B cell (primary cell): ENCODE results near the gene EFCAB3. TPM values are rescaled to one million over a fixed set of nuclear protein-coding genes. Genes with fewer than 3 reads are reported as not detected.

ENCODE experiments used
- ATAC-seq: fragments of 200-7000 bp; cut with Tn5 transposase; one replicate; pipeline ENCODE4 v1.10.0; 2021; ENCODE audit warnings: low read depth, mild to moderate bottlenecking, moderate number of reproducible peaks, moderate library complexity
- CTCF ChIA-PET: fragments of 350-600 bp; sonication (Branson Sonifier 250); formaldehyde crosslinking; loops from one replicate; lab custom pipeline; 2021; ENCODE audit warnings: antibody characterized with exemption, inconsistent platforms; lab: Charles Lee
- POLR2A ChIA-PET: fragments of 350-600 bp; sonication (Branson Sonifier 250); formaldehyde crosslinking; loops from one replicate; lab custom pipeline; 2021; ENCODE audit warnings: antibody characterized with exemption; lab: Charles Lee
- DNase-seq: peaks from one replicate; pipeline ENCODE4 v3.0.0; 2013
- H2AFZ ChIP-seq: 2 replicates; pipeline ENCODE4 v1.6.1; 2012; ENCODE audit warnings: mild to moderate bottlenecking, low read depth, low read length; ENCODE audit not compliant: insufficient read depth, poor library complexity, severe bottlenecking
- H3K27ac ChIP-seq, 2 donors: 1 replicate in 1 of 2; 2 replicates in 1 of 2; pipeline ENCODE4 v1.5.1; 2012 to 2013; ENCODE audit warnings: low read length in 2 of 2, mild to moderate bottlenecking in 2 of 2, moderate library complexity in 1 of 2
- H3K27me3 ChIP-seq, 4 experiments: fragments of 200-600 bp in 1 of 4; sonication (generic) in 1 of 4; replicated peaks in 1 of 4; 1 replicate in 2 of 4; 2 replicates in 2 of 4; pipeline versions ENCODE4 v1.6.1 to v1.7.0; 2013 to 2016; ENCODE audit warnings: low read length in 3 of 4, mild to moderate bottlenecking in 2 of 4, mixed read lengths in 1 of 4, moderate library complexity in 1 of 4; ENCODE audit not compliant: insufficient read depth in 4 of 4, control insufficient read depth in 3 of 4; ENCODE audit errors: control extremely low read depth in 1 of 4
- H3K36me3 ChIP-seq, 2 experiments: replicated peaks in 1 of 2; 1 replicate in 1 of 2; 2 replicates in 1 of 2; pipeline versions ENCODE4 v1.6.1 to v1.7.1; 2013; ENCODE audit warnings: low read length in 1 of 2; ENCODE audit not compliant: insufficient read depth in 2 of 2, control insufficient read depth in 1 of 2; ENCODE audit errors: control extremely low read depth in 1 of 2, extremely low read depth in 1 of 2
- H3K4me1 ChIP-seq, 2 donors: fragments of 200-600 bp in 1 of 2; sonication (generic) in 1 of 2; 1 replicate in 1 of 2; 2 replicates in 1 of 2; pipeline versions ENCODE4 v1.5.1 to v1.6.1; 2013 to 2017; ENCODE audit warnings: low read length in 2 of 2; ENCODE audit not compliant: control insufficient read depth in 2 of 2, insufficient read depth in 2 of 2
- H3K4me2 ChIP-seq: replicated peaks from 2 replicates; pipeline ENCODE3; 2012; ENCODE audit warnings: mild to moderate bottlenecking, low read depth, low read length; ENCODE audit not compliant: poor library complexity, severe bottlenecking
- H3K4me3 ChIP-seq, 5 experiments: fragments of 200-600 bp in 1 of 5; sonication (generic) in 1 of 5; 1 replicate in 3 of 5; 2 replicates in 2 of 5; pipeline versions ENCODE4 v1.5.1 to v1.7.0; 2011 to 2016; ENCODE audit warnings: low read length in 4 of 5, mild to moderate bottlenecking in 4 of 5, low read depth in 2 of 5, control low read depth in 1 of 5, moderate library complexity in 1 of 5; ENCODE audit not compliant: insufficient read depth in 1 of 5; ENCODE audit errors: control extremely low read depth in 1 of 5, extremely low read depth in 1 of 5
- H3K79me2 ChIP-seq: fragments of 200-600 bp; sonication (generic); one replicate; pipeline ENCODE4 v1.6.0; 2016; ENCODE audit warnings: low read length; ENCODE audit not compliant: control insufficient read depth, insufficient read depth
- H3K9ac ChIP-seq: fragments of 200-600 bp; sonication (generic); 2 replicates; pipeline ENCODE4 v1.6.1; 2017; ENCODE audit warnings: mild to moderate bottlenecking, low read length, moderate library complexity
- H3K9me3 ChIP-seq, 3 donors: one replicate each; pipeline versions ENCODE4 v1.6.1 to v1.7.1; 2013; ENCODE audit warnings: low read length in 2 of 3; ENCODE audit not compliant: control insufficient read depth in 2 of 3, insufficient read depth in 1 of 3; ENCODE audit errors: control extremely low read depth in 1 of 3
- H4K20me1 ChIP-seq: 2 replicates; pipeline ENCODE4 v1.6.0; 2012; ENCODE audit warnings: mild to moderate bottlenecking, low read length; ENCODE audit not compliant: insufficient read depth, control insufficient read depth, poor library complexity, severe bottlenecking
- H3K27ac Mint-ChIP-seq: one replicate; pipeline ENCODE4 v1.8.0; 2021; ENCODE audit warnings: mixed read lengths
- H3K27me3 Mint-ChIP-seq: one replicate; pipeline ENCODE4 v1.8.0; 2021; ENCODE audit warnings: mixed read lengths
- H3K4me1 Mint-ChIP-seq: one replicate; pipeline ENCODE4 v1.8.0; 2021; ENCODE audit warnings: mixed read lengths
- H3K4me3 Mint-ChIP-seq: one replicate; pipeline ENCODE4 v1.8.0; 2021; ENCODE audit warnings: mixed read lengths
- H3K9me3 Mint-ChIP-seq: one replicate; pipeline ENCODE4 v1.8.0; 2022; ENCODE audit warnings: mixed read lengths; ENCODE audit not compliant: insufficient read depth
- CTCF ChIP-seq: fragments of 200-600 bp; IDR thresholded peaks from one replicate; pipeline ENCODE4 v1.8.0; 2022; ENCODE audit warnings: antibody characterized with exemption, mild to moderate bottlenecking
- EZH2 ChIP-seq: IDR thresholded peaks from 2 replicates; pipeline ENCODE4 v1.6.1; 2012; ENCODE audit warnings: borderline replicate concordance, low read depth, mild to moderate bottlenecking, moderate library complexity, low read length; ENCODE audit not compliant: insufficient read depth, poor library complexity, severe bottlenecking
- WGBS: methylation state at CpG from one replicate; pipeline ENCODE4 v1.1.5; 2013; ENCODE audit warnings: missing lambda C conversion rate; ENCODE audit not compliant: insufficient coverage; 5-methylcytosine and 5-hydroxymethylcytosine counted together
- intact Hi-C: fragments of 100-400 bp; cut with micrococcal nuclease; formaldehyde crosslinking; loops from one replicate; pipeline ENCODE4 v1.10.0; 2022
- polyA plus RNA-seq: library from polyadenylated mRNA; depleted of rRNA; stranded (reverse); fragments of >200 nt; gene quantifications from 2 replicates; pipeline ENCODE4 v1.2.3, GENCODE V29; 2012
- total RNA-seq, 2 donors: library from RNA; stranded (reverse); fragments of 120-200 nt in 1 of 2; gene quantifications; 1 replicate in 1 of 2; 2 replicates in 1 of 2; pipeline versions ENCODE4 v1.2.3 to v1.2.4, GENCODE V29; 2013 to 2022

Gene EFCAB3
- total and polyA plus RNA-seq, 2 donors (not counting 1 experiment from before 2014, with no cell fraction given) = not detected

GRCh38 chr17:62388856-62389255 lies 8.5 kb downstream of the EFCAB3 start:
- H3K9me3 Mint-ChIP-seq = no peaks in the 10 kb centered on the region
- ATAC-seq = no peak

GRCh38 chr17:62392908-62393307 lies 12.6 kb downstream of the EFCAB3 start:
- H3K4me3 ChIP-seq = no peak overlapping the region
- no peaks in the 10 kb centered on the region for H3K36me3 ChIP-seq
- no peaks in the 10 kb centered on the region for H4K20me1 ChIP-seq
- intact Hi-C loops = no loop called here
- H3K4me2 ChIP-seq = no peak overlapping the region
- H3K4me1 Mint-ChIP-seq = no peaks in the 10 kb centered on the region
- H3K27ac Mint-ChIP-seq = no peak overlapping the region
- H3K9me3 Mint-ChIP-seq = no peaks in the 10 kb centered on the region
- TF ChIP-seq CTCF = no peak
- TF ChIP-seq EZH2 = no peak
- no peak overlapping the region for H3K27ac ChIP-seq
- peaks cover 0 to 1% (median 0%) of the 10 kb centered on the region in 3 donors for H3K9me3 ChIP-seq
- H3K27me3 ChIP-seq = peaks cover 0 to 2% (median 2%) of the 10 kb centered on the region in 4 experiments
- H3K4me3 Mint-ChIP-seq = no peak overlapping the region
- no peak overlapping the region for H2AFZ ChIP-seq
- CTCF ChIA-PET = no interaction called here
- POLR2A ChIA-PET = no interaction called here
- H3K79me2 ChIP-seq = no peaks in the 10 kb centered on the region
- WGBS = no CpG with 5 or more reads among the region's 1 CpG
- no peak for ATAC-seq
- H3K9ac ChIP-seq = no peak overlapping the region
- no peaks in the 10 kb centered on the region for H3K4me1 ChIP-seq
- DNase-seq = no peak
- H3K27me3 Mint-ChIP-seq = peaks cover 26% of the 10 kb centered on the region

More at GRCh38 chr17:62388856-62389255, 8.5 kb downstream of the EFCAB3 start:
- Histone ChIP-seq H4K20me1 (no peaks in the 10 kb centered on the region), H3K27ac (no peak overlapping the region), H3K4me3 (no peak overlapping the region), H3K79me2 (no peaks in the 10 kb centered on the region), H3K4me1 (no peaks in the 10 kb centered on the region), H2AFZ (no peak overlapping the region), H3K9me3 (peaks cover 0 to 1% (median 0%) of the 10 kb centered on the region in 3 donors), H3K9ac (no peak overlapping the region), H3K27me3 (peaks cover 0 to 2% (median 1%) of the 10 kb centered on the region in 4 experiments), H3K36me3 (no peaks in the 10 kb centered on the region), H3K4me2 (no peak overlapping the region)
- no peaks in the 10 kb centered on the region for H3K4me1 Mint-ChIP-seq
- POLR2A ChIA-PET = no interaction called here
- DNase-seq = no peak
- 0% methylated on average over 1 of the region's 1 CpG for WGBS
- H3K4me3 Mint-ChIP-seq = no peak overlapping the region
- H3K27me3 Mint-ChIP-seq = peaks cover 39% of the 10 kb centered on the region
- TF ChIP-seq EZH2 = no peak
- no peak for TF ChIP-seq CTCF
- H3K27ac Mint-ChIP-seq = no peak overlapping the region
- intact Hi-C loops = no loop called here
- CTCF ChIA-PET = no interaction called here
